GM23338 (cell line): Measurements from ENCODE around the gene SZT2. TPM values are rescaled to one million over a fixed set of nuclear protein-coding genes. Genes with fewer than 3 reads are reported as not detected.

Experiments used
- CREB1 ChIP-seq: fragments of 250-450 bp; sonication (Bioruptor Pico); IDR thresholded peaks from 2 replicates; pipeline ENCODE4 v1.5.0; 2020; ENCODE audit warnings: low read depth, mild to moderate bottlenecking, moderate library complexity
- CTCF ChIP-seq, 2 experiments: fragments of 200-600 bp in 1 of 2; sonication (generic) in 1 of 2; conservative IDR thresholded peaks; 2 replicates each; pipeline versions ENCODE4 v1.5.1 to v1.6.1; 2016 to 2017; ENCODE audit warnings: antibody characterized with exemption in 2 of 2, low read depth in 2 of 2, mild to moderate bottlenecking in 2 of 2, moderate library complexity in 1 of 2
- ETS1 ChIP-seq: IDR thresholded peaks from 2 replicates; pipeline ENCODE4 v1.6.1; 2016; ENCODE audit warnings: antibody characterized with exemption
- EZH2phosphoT487 ChIP-seq: fragments of 200-600 bp; sonication (generic); IDR thresholded peaks from one replicate; pipeline ENCODE4 v1.8.1; 2018; ENCODE audit warnings: antibody characterized with exemption; ENCODE audit not compliant: unreplicated experiment
- NANOG ChIP-seq: IDR thresholded peaks from 2 replicates; pipeline ENCODE4 v1.6.1; 2016; ENCODE audit warnings: antibody characterized with exemption, borderline replicate concordance
- POLR2AphosphoS5 ChIP-seq: IDR thresholded peaks from 2 replicates; pipeline ENCODE4 v1.6.1; 2016; ENCODE audit warnings: antibody characterized with exemption, low read depth
- ZNF114 ChIP-seq: fragments of 250-450 bp; sonication (Bioruptor Pico); IDR thresholded peaks from 2 replicates; pipeline ENCODE4 v1.5.0; 2020; ENCODE audit warnings: mild to moderate bottlenecking, moderate library complexity
- ZNF331 ChIP-seq: fragments of 250-450 bp; sonication (Bioruptor Pico); IDR thresholded peaks from 2 replicates; pipeline ENCODE4 v1.5.0; 2020; ENCODE audit warnings: low read depth, mild to moderate bottlenecking, moderate library complexity
- ZNF462 ChIP-seq: fragments of 250-450 bp; sonication (Bioruptor Pico); IDR thresholded peaks from 2 replicates; pipeline ENCODE4 v1.5.0; 2020; ENCODE audit warnings: mild to moderate bottlenecking, moderate library complexity
- polyA plus RNA-seq: library from polyadenylated mRNA; unstranded; fragments of >200 nt; fragmentation: Nextera tagmentation; extraction: Ambion mirVana; gene quantifications from 2 replicates; pipeline ENCODE4 v1.2.1, GENCODE V29; 2016
- total RNA-seq: library from RNA; depleted of rRNA; stranded (reverse); fragments of >200 nt; shearing (Covaris generic); gene quantifications from 2 replicates; pipeline ENCODE4 v1.2.3, GENCODE V29; 2014

SZT2 gene
- total and polyA plus RNA-seq, 2 experiments from 2014 or later: 4.1 to 16.1 TPM

- TF ChIP-seq ZNF462 (CRISPR knock-in tag) (no peak), ZNF331 (CRISPR knock-in tag) (no peak), ETS1 (no peak), POLR2AphosphoS5 (no peak), EZH2phosphoT487 (no peak), ZNF114 (CRISPR knock-in tag) (no peak), CTCF (conservative IDR thresholded peaks at IDR 0.05; ENCODE audit: low read depth in 2 of 2) (no peak), CREB1 (CRISPR knock-in tag) (no peak), NANOG (no peak)
These were observed 43.2 kb downstream of the SZT2 start (continued) for GRCh38 chr1:43432907-43433306.
